Measurements from ENCODE around the gene CEBPE. TPM values are rescaled to one million over a fixed set of nuclear protein-coding genes. Genes with fewer than 3 reads are reported as not detected.

Gene CEBPE
- polyA plus RNA-seq, 1 of the 3 experiments (the other 2 are of a cell fraction), result not detected

- Histone ChIP-seq H2AFZ (ENCODE audit: low read depth) (no peak overlapping the region), H3K36me3 (replicated peaks in 1 of 2; ENCODE audit: control insufficient read depth in 1 of 2, insufficient read depth in 2 of 2, low read length in 1 of 2) (no peaks in the 10 kb centered on the region), H3K4me3 (ENCODE audit: low read depth in 2 of 2, low read length in 1 of 2) (no peak overlapping the region), H3K4me1 (ENCODE audit: control insufficient read depth in 1 of 2, insufficient read depth in 2 of 2, low read depth in 1 of 2, low read length in 1 of 2) (no peaks in the 10 kb centered on the region; a peak in 1 of 4 replicates), H3F3A (replicated peaks; ENCODE audit: insufficient read depth) (no peaks in the 10 kb centered on the region), H4K20me1 (ENCODE audit: insufficient read depth) (no peaks in the 10 kb centered on the region), H3K9me3 (no peaks in the 10 kb centered on the region), H3K27ac (ENCODE audit: low read depth in 2 of 2, low read length in 1 of 2) (no peak overlapping the region), H3K9me2 (no peaks in the 10 kb centered on the region), H3K4me2 (no peak overlapping the region), H3K9ac (no peak overlapping the region), H3K27me3 (ENCODE audit: insufficient read depth) (no peaks in the 10 kb centered on the region; the same call in 1 of the 2 replicates), H3K79me2 (ENCODE audit: insufficient read depth) (no peaks in the 10 kb centered on the region)
- CTCF ChIA-PET, result interaction anchor here (0.7 to 3.2 kb wide), 2 partner anchors 22 to 122 kb away, joined by 3 to 28 read pairs; no protein-coding TSS in a partner anchor
- POLR2A ChIA-PET, result no interaction called here
- no peak for DNase-seq
- WGBS (ENCODE audit: low lambda C conversion rate), result 36% methylated on average over 4 of the region's 4 CpGs
- no peak for TF ChIP-seq SMC3 (IDR thresholded peaks at IDR 0.05; ENCODE audit: low read depth, low read length)
- TF ChIP-seq ELF1 (IDR thresholded peaks at IDR 0.05), result no peak
- no peak for TF ChIP-seq ZBTB33 (IDR thresholded peaks at IDR 0.05; ENCODE audit: borderline replicate concordance, low read depth)
- TF ChIP-seq SIN3A (IDR thresholded peaks at IDR 0.05; ENCODE audit: borderline replicate concordance, low read depth, low read length), result no peak
- TF ChIP-seq POLR2AphosphoS5 (IDR thresholded peaks at IDR 0.05; ENCODE audit: low read depth, low read length), result no peak
- no peak for TF ChIP-seq FOXM1 (IDR thresholded peaks at IDR 0.05; ENCODE audit: low read depth)
- TF ChIP-seq FOXJ3 (CRISPR knock-in tag; IDR thresholded peaks at IDR 0.05), result no peak
- no peak for TF ChIP-seq YY1 (IDR thresholded peaks at IDR 0.05; ENCODE audit: low read depth)
- TF ChIP-seq IRF3 (IDR thresholded peaks at IDR 0.05; ENCODE audit: low read depth, low read length), result no peak
- no peak for TF ChIP-seq USF2 (IDR thresholded peaks at IDR 0.05; ENCODE audit: borderline replicate concordance, low read depth, low read length)
- TF ChIP-seq EP300 (IDR thresholded peaks at IDR 0.05; ENCODE audit: borderline replicate concordance in 1 of 2, low read depth in 1 of 2, low read length in 1 of 2), result no peak
- TF ChIP-seq NRF1 (IDR thresholded peaks at IDR 0.05; ENCODE audit: low read depth, low read length), result no peak
- TF ChIP-seq CHD2 (IDR thresholded peaks at IDR 0.05; ENCODE audit: low read length, partially characterized antibody), result no peak
- no peak for TF ChIP-seq EZH2phosphoT487 (IDR thresholded peaks at IDR 0.05; ENCODE audit: borderline replicate concordance, low read depth)
- TF ChIP-seq GABPA (IDR thresholded peaks at IDR 0.05; ENCODE audit: low read depth), result no peak
- no peak for TF ChIP-seq MAX (IDR thresholded peaks at IDR 0.05; ENCODE audit: low read depth)
- TF ChIP-seq USF1 (IDR thresholded peaks at IDR 0.05; ENCODE audit: borderline replicate concordance, low read depth), result no peak
These were observed 23.8 kb upstream of the CEBPE start for GRCh38 chr14:23142826-23143225.

Data from SK-N-SH (cell line).